Nephron (organoid): Measurements from ENCODE around the gene LEF1.

Experiments
- H3K27ac Mint-ChIP-seq, 3 experiments: 2 replicates each; pipeline ENCODE4 v1.8.0; 2020; ENCODE audit warnings: mixed read lengths in 3 of 3, mild to moderate bottlenecking in 2 of 3, moderate library complexity in 1 of 3
- H3K27me3 Mint-ChIP-seq: 2 replicates; pipeline ENCODE4 v1.8.0; 2021; ENCODE audit warnings: low read depth, mild to moderate bottlenecking, moderate library complexity, mixed read lengths
- H3K36me3 Mint-ChIP-seq: 2 replicates; pipeline ENCODE4 v1.8.0; 2020; ENCODE audit warnings: low read depth, mixed read lengths
- H3K4me1 Mint-ChIP-seq: 2 replicates; pipeline ENCODE4 v1.8.0; 2020; ENCODE audit warnings: mixed read lengths
- H3K4me3 Mint-ChIP-seq, 3 experiments: 2 replicates each; pipeline ENCODE4 v1.8.0; 2020; ENCODE audit warnings: mild to moderate bottlenecking in 3 of 3, mixed read lengths in 3 of 3, moderate library complexity in 2 of 3
- H3K9me3 Mint-ChIP-seq: 2 replicates; pipeline ENCODE4 v1.8.0; 2020; ENCODE audit warnings: mixed read lengths
- CTCF ChIP-seq, 3 experiments: fragments of 200-600 bp; sonication (generic); IDR thresholded peaks; one replicate each; pipeline ENCODE4 v1.5.0; 2021; ENCODE audit warnings: antibody characterized with exemption in 3 of 3; ENCODE audit not compliant: unreplicated experiment in 3 of 3

Gene LEF1

GRCh38 chr4:108156391-108156790 is 12.3 kb downstream of the LEF1 start:
- no peak for TF ChIP-seq CTCF (IDR thresholded peaks at IDR 0.05; ENCODE audit: unreplicated experiment in 3 of 3)
- no peaks in the 10 kb centered on the region for H3K9me3 Mint-ChIP-seq
- no peak overlapping the region for H3K27ac Mint-ChIP-seq
- H3K4me3 Mint-ChIP-seq, result no peak overlapping the region
- peaks cover 23% of the 10 kb centered on the region for H3K36me3 Mint-ChIP-seq
- H3K27me3 Mint-ChIP-seq, result peaks cover 6% of the 10 kb centered on the region
- H3K4me1 Mint-ChIP-seq, result peaks cover 16% of the 10 kb centered on the region

- Mint-ChIP-seq H3K27me3 (no peaks in the 10 kb centered on the region), H3K27ac (no peak overlapping the region), H3K4me3 (no peak overlapping the region), H3K4me1 (peaks cover 12% of the 10 kb centered on the region), H3K36me3 (peaks cover 25% of the 10 kb centered on the region), H3K9me3 (no peaks in the 10 kb centered on the region)
- peak; percentile 23 to 41 (median 31) for TF ChIP-seq CTCF (IDR thresholded peaks at IDR 0.05; ENCODE audit: unreplicated experiment in 3 of 3)
These were observed 13.4 kb downstream of the LEF1 start for GRCh38 chr4:108155373-108155772.

- Mint-ChIP-seq H3K4me1 (peaks cover 12% of the 10 kb centered on the region), H3K36me3 (peaks cover 28% of the 10 kb centered on the region), H3K27me3 (no peaks in the 10 kb centered on the region), H3K4me3 (no peak overlapping the region), H3K9me3 (no peaks in the 10 kb centered on the region), H3K27ac (no peak overlapping the region)
- no peak for TF ChIP-seq CTCF (IDR thresholded peaks at IDR 0.05; ENCODE audit: unreplicated experiment in 3 of 3)
These were observed 15.8 kb downstream of the LEF1 start for GRCh38 chr4:108152980-108153379.

GRCh38 chr4:108149588-108150380 is 18.9 kb downstream of the LEF1 start:
- H3K9me3 Mint-ChIP-seq, result no peaks in the 10 kb centered on the region
- H3K36me3 Mint-ChIP-seq, result peaks cover 28% of the 10 kb centered on the region
- H3K4me1 Mint-ChIP-seq, result no peaks in the 10 kb centered on the region
- no peaks in the 10 kb centered on the region for H3K27me3 Mint-ChIP-seq
- TF ChIP-seq CTCF (IDR thresholded peaks at IDR 0.05; ENCODE audit: unreplicated experiment in 3 of 3), result no peak
- no peak overlapping the region for H3K4me3 Mint-ChIP-seq
- no peak overlapping the region for H3K27ac Mint-ChIP-seq

GRCh38 chr4:108148316-108148715 is 20.4 kb downstream of the LEF1 start:
- no peaks in the 10 kb centered on the region for H3K9me3 Mint-ChIP-seq
- H3K27ac Mint-ChIP-seq, result no peak overlapping the region
- H3K4me3 Mint-ChIP-seq, result no peak overlapping the region
- TF ChIP-seq CTCF (IDR thresholded peaks at IDR 0.05; ENCODE audit: unreplicated experiment in 3 of 3), result no peak
- no peaks in the 10 kb centered on the region for H3K27me3 Mint-ChIP-seq
- H3K4me1 Mint-ChIP-seq, result peaks cover 11% of the 10 kb centered on the region
- peaks cover 32% of the 10 kb centered on the region for H3K36me3 Mint-ChIP-seq

- no peaks in the 10 kb centered on the region for H3K9me3 Mint-ChIP-seq
- peaks cover 17% of the 10 kb centered on the region for H3K36me3 Mint-ChIP-seq
- peaks cover 21% of the 10 kb centered on the region for H3K4me1 Mint-ChIP-seq
- H3K4me3 Mint-ChIP-seq, result no peak overlapping the region
- no peak overlapping the region for H3K27ac Mint-ChIP-seq
- H3K27me3 Mint-ChIP-seq, result no peaks in the 10 kb centered on the region
- TF ChIP-seq CTCF (IDR thresholded peaks at IDR 0.05; ENCODE audit: unreplicated experiment in 3 of 3), result no peak
These were observed 21.9 kb downstream of the LEF1 start for GRCh38 chr4:108146819-108147218.
